GM21447 (cell line): ENCODE measurements around the gene BCL11B.

ENCODE experiments used
- ATAC-seq: cut with Tn5 transposase; IDR thresholded peaks from one replicate; pipeline ENCODE4 v1.9.1; 2021; ENCODE audit not compliant: unreplicated experiment

BCL11B gene

GRCh38 chr14:99168330-99168729 is 103.7 kb downstream of the BCL11B start:
- no peak for ATAC-seq

GRCh38 chr14:99166506-99166905 is 105.5 kb downstream of the BCL11B start:
- ATAC-seq: no peak

GRCh38 chr14:99164712-99165111 is 107.3 kb downstream of the BCL11B start:
- ATAC-seq: no peak

- ATAC-seq: no peak
These were observed 108.6 kb downstream of the BCL11B start for GRCh38 chr14:99163446-99163845.

GRCh38 chr14:99159341-99160340 is 112.4 kb downstream of the BCL11B start:
- no peak for ATAC-seq

GRCh38 chr14:99158646-99159165 is 113.3 kb downstream of the BCL11B start:
- no peak for ATAC-seq

- no peak for ATAC-seq
These were observed 113.8 kb downstream of the BCL11B start for GRCh38 chr14:99158150-99158549.

- no peak for ATAC-seq
These were observed 114.3 kb downstream of the BCL11B start for GRCh38 chr14:99157676-99158075.

- ATAC-seq: no peak
These were observed 114.8 kb downstream of the BCL11B start for GRCh38 chr14:99157246-99157645.

- no peak for ATAC-seq
These were observed 115.2 kb downstream of the BCL11B start for GRCh38 chr14:99156814-99157213.

- ATAC-seq: no peak
These were observed 115.9 kb downstream of the BCL11B start for GRCh38 chr14:99156090-99156425.

GRCh38 chr14:99155173-99156089 is 116.6 kb downstream of the BCL11B start:
- no peak for ATAC-seq

GRCh38 chr14:99150236-99150635 is 121.8 kb downstream of the BCL11B start:
- ATAC-seq: no peak

GRCh38 chr14:99148861-99149610 is 123.0 kb downstream of the BCL11B start:
- no peak for ATAC-seq

- no peak for ATAC-seq
These were observed 123.9 kb downstream of the BCL11B start for GRCh38 chr14:99148131-99148530.

- no peak for ATAC-seq
These were observed 124.6 kb downstream of the BCL11B start for GRCh38 chr14:99147366-99147740.

- no peak for ATAC-seq
These were observed 125.2 kb downstream of the BCL11B start for GRCh38 chr14:99146616-99147365.

GRCh38 chr14:99145307-99145706 is 126.7 kb downstream of the BCL11B start:
- no peak for ATAC-seq

- ATAC-seq: no peak
These were observed 128.2 kb downstream of the BCL11B start for GRCh38 chr14:99143793-99144192.

- ATAC-seq: no peak
These were observed 128.9 kb downstream of the BCL11B start for GRCh38 chr14:99143126-99143525.
